Retinal pigment epithelial cell (primary cell): ENCODE measurements around the gene SLC12A5.

Experiments used
- DNase-seq: peaks from one replicate; pipeline ENCODE4 v3.0.0-alpha.2; 2010; ENCODE audit warnings: low read depth
- H3K4me3 ChIP-seq: 2 replicates; pipeline ENCODE4 v1.5.1; 2011; ENCODE audit warnings: mild to moderate bottlenecking, low read length, control low read depth, moderate library complexity
- CTCF ChIP-seq: conservative IDR thresholded peaks from 2 replicates; pipeline ENCODE4 v1.5.1; 2011; ENCODE audit warnings: low read depth, low read length, control low read depth, inconsistent platforms

SLC12A5 gene

GRCh38 chr20:46027245-46027853, 1.7 kb upstream of the SLC12A5 start:
- H3K4me3 ChIP-seq = no peak overlapping the region
- DNase-seq = peak; percentile 18
- TF ChIP-seq CTCF = no peak

- no peak overlapping the region for H3K4me3 ChIP-seq
- no peak for TF ChIP-seq CTCF
- no peak for DNase-seq
Observed at GRCh38 chr20:46028110-46028509, 905 bp upstream of the SLC12A5 start.

DNA sequence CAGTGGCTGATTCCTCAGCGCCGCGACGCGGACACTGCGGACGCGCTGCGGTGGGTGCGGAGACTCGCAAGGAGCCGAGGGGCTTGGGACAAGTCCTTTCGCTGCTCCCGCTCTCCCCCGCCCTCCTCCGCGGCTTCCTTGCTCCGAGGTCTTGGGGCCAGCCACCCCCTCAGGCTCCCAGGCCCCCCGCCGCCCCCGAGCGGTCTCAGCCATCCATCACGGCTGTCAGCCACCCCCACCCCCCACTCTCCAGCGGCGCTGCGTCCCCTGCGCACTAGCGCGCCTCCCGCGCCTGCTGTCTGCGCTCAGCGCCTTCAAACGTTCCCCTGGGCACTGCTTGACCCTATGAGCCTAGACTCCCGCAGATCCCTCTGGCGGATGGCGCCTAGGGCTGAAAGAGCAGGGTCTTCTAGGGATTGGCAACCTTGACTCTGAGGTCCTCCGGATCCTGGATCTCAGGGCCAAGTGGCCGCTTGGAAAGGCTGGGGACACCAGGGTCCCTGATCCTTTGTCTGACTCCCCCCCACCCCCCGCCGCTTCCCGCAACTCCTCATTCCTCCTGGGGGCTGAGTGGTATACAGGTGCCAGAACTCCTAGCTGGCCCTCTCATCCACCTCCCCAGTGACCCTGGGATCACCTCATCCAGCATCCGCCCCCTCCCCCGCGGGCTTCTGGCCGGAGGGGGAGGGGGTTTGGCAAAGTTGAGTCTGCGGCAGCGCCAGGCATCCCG, 1.4 kb downstream of the SLC12A5 start:
- TF ChIP-seq CTCF = no peak
- no peak for DNase-seq
- no peak overlapping the region for H3K4me3 ChIP-seq

GRCh38 chr20:46031014-46031569, 2.1 kb downstream of the SLC12A5 start:
- TF ChIP-seq CTCF = no peak
- H3K4me3 ChIP-seq = no peak overlapping the region
- no peak for DNase-seq

GRCh38 chr20:46031701-46032254, 2.8 kb downstream of the SLC12A5 start:
- TF ChIP-seq CTCF = no peak
- no peak for DNase-seq
- peak overlapping the region; percentile 25 for H3K4me3 ChIP-seq

- no peak for DNase-seq
- TF ChIP-seq CTCF = no peak
- H3K4me3 ChIP-seq = no peak overlapping the region
Observed at GRCh38 chr20:46034039-46034438, 5.0 kb downstream of the SLC12A5 start.
